Astrocyte (in vitro differentiated cells and primary cell): ENCODE results near the gene LRMDA. TPM values are rescaled to one million over a fixed set of nuclear protein-coding genes. Genes with fewer than 3 reads are reported as not detected.

Source experiments
- DNase-seq: peaks from one replicate; pipeline ENCODE4 v3.0.0-alpha.2; 2010; ENCODE audit warnings: low read depth
- FAIRE-seq: peaks from 2 replicates; lab custom pipeline; 2011; peaks lifted over from hg19 to GRCh38; lab: Jason Lieb, UNC
- H2AFZ ChIP-seq: 2 replicates; pipeline ENCODE4 v1.6.0; 2012; ENCODE audit warnings: low read depth, low read length, inconsistent platforms
- H3K27ac ChIP-seq: 2 replicates; pipeline ENCODE4 v1.5.1; 2011; ENCODE audit warnings: low read depth, low read length, inconsistent platforms
- H3K27me3 ChIP-seq: 2 replicates; pipeline ENCODE4 v1.6.0; 2011; ENCODE audit warnings: low read length, inconsistent platforms; ENCODE audit not compliant: insufficient read depth
- H3K36me3 ChIP-seq: 2 replicates; pipeline ENCODE4 v1.5.1; 2011; ENCODE audit warnings: low read length, inconsistent platforms; ENCODE audit not compliant: insufficient read depth
- H3K4me1 ChIP-seq: 2 replicates; pipeline ENCODE4 v1.5.1; 2011; ENCODE audit warnings: low read length, inconsistent platforms; ENCODE audit not compliant: insufficient read depth
- H3K4me2 ChIP-seq: 2 replicates; pipeline ENCODE4 v1.6.0; 2012; ENCODE audit warnings: low read length, inconsistent platforms
- H3K4me3 ChIP-seq: 2 replicates; pipeline ENCODE4 v1.5.1; 2011; ENCODE audit warnings: low read depth, mild to moderate bottlenecking, low read length, inconsistent platforms; ENCODE audit not compliant: insufficient read depth
- H3K79me2 ChIP-seq: 2 replicates; pipeline ENCODE4 v1.6.0; 2012; ENCODE audit warnings: mild to moderate bottlenecking, low read length, inconsistent platforms; ENCODE audit not compliant: insufficient read depth
- H3K9ac ChIP-seq: 2 replicates; pipeline ENCODE4 v1.6.0; 2012; ENCODE audit warnings: mild to moderate bottlenecking, low read length, inconsistent platforms
- H3K9me3 ChIP-seq: 2 replicates; pipeline ENCODE4 v1.5.1; 2012; ENCODE audit warnings: low read depth, mild to moderate bottlenecking, low read length, inconsistent platforms; ENCODE audit not compliant: insufficient read depth
- H4K20me1 ChIP-seq: 2 replicates; pipeline ENCODE4 v1.6.0; 2012; ENCODE audit warnings: low read length, inconsistent platforms; ENCODE audit not compliant: insufficient read depth
- H3K27ac Mint-ChIP-seq: one replicate; pipeline ENCODE4 v1.8.0; 2021; ENCODE audit warnings: mild to moderate bottlenecking, mixed read lengths; ENCODE audit not compliant: unreplicated experiment
- H3K27me3 Mint-ChIP-seq: one replicate; pipeline ENCODE4 v1.8.0; 2021; ENCODE audit warnings: low read depth, mixed read lengths; ENCODE audit not compliant: unreplicated experiment
- H3K36me3 Mint-ChIP-seq: one replicate; pipeline ENCODE4 v1.8.0; 2021; ENCODE audit warnings: low read depth, mixed read lengths; ENCODE audit not compliant: unreplicated experiment
- H3K4me1 Mint-ChIP-seq: one replicate; pipeline ENCODE4 v1.8.0; 2021; ENCODE audit warnings: low read depth, mixed read lengths; ENCODE audit not compliant: unreplicated experiment
- H3K4me3 Mint-ChIP-seq: one replicate; pipeline ENCODE4 v1.8.0; 2021; ENCODE audit warnings: mild to moderate bottlenecking, moderate library complexity, mixed read lengths; ENCODE audit not compliant: unreplicated experiment
- H3K9me3 Mint-ChIP-seq: one replicate; pipeline ENCODE4 v1.8.0; 2021; ENCODE audit warnings: mild to moderate bottlenecking, mixed read lengths; ENCODE audit not compliant: unreplicated experiment
- EZH2 ChIP-seq: IDR thresholded peaks from 2 replicates; pipeline ENCODE4 v1.6.1; 2012; ENCODE audit warnings: mild to moderate bottlenecking, low read length, inconsistent platforms; ENCODE audit not compliant: insufficient read depth
- total RNA-seq: library from RNA; stranded (reverse); gene quantifications from 2 replicates; pipeline ENCODE4 v1.2.1, GENCODE V29; 2021
- TF ChIP-seq, protein P1 (sequence below): IDR thresholded peaks from 2 replicates; pipeline ENCODE4 v1.5.1; 2011; ENCODE audit warnings: low read depth, mild to moderate bottlenecking, inconsistent platforms, low read length, moderate library complexity; ENCODE audit not compliant: insufficient read depth

Gene LRMDA
- total RNA-seq, 1 donor from 2014 or later, result 2.7 TPM

DNA sequence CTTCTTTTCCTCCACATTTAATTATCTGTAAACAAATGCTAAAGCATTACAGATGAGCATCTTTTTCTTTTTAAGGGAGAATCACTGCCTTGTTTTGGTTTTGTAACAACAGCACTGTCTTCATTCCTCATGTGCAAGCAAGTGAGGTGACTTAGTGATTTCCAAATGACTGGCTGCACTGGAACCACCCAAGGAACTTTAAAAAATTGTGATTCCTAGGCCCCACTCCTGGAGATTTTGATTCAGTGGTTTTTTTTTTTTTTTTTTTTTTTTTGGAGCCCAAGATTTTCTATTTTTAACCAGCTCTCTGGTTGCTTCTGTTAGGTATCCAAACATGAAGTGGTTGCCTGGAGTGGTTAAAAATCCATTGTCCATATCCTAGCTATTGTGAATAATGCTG lies 176.2 kb downstream of the LRMDA start:
- no peak for DNase-seq
- Histone ChIP-seq H3K27me3 (peaks cover 6% of the 10 kb centered on the region), H4K20me1 (no peaks in the 10 kb centered on the region), H3K27ac (no peak overlapping the region), H3K36me3 (no peaks in the 10 kb centered on the region), H2AFZ (no peak overlapping the region), H3K9ac (no peak overlapping the region), H3K9me3 (no peaks in the 10 kb centered on the region), H3K4me3 (no peak overlapping the region), H3K4me1 (no peaks in the 10 kb centered on the region), H3K4me2 (no peak overlapping the region), H3K79me2 (no peaks in the 10 kb centered on the region)
- Mint-ChIP-seq H3K27me3 (peaks cover 19% of the 10 kb centered on the region), H3K36me3 (peaks cover 2% of the 10 kb centered on the region), H3K27ac (no peak overlapping the region), H3K4me3 (no peak overlapping the region), H3K9me3 (no peaks in the 10 kb centered on the region), H3K4me1 (peaks cover 3% of the 10 kb centered on the region)
- FAIRE-seq, result no peak
- no peak for TF ChIP-seq EZH2
- TF ChIP-seq, protein P1, sequence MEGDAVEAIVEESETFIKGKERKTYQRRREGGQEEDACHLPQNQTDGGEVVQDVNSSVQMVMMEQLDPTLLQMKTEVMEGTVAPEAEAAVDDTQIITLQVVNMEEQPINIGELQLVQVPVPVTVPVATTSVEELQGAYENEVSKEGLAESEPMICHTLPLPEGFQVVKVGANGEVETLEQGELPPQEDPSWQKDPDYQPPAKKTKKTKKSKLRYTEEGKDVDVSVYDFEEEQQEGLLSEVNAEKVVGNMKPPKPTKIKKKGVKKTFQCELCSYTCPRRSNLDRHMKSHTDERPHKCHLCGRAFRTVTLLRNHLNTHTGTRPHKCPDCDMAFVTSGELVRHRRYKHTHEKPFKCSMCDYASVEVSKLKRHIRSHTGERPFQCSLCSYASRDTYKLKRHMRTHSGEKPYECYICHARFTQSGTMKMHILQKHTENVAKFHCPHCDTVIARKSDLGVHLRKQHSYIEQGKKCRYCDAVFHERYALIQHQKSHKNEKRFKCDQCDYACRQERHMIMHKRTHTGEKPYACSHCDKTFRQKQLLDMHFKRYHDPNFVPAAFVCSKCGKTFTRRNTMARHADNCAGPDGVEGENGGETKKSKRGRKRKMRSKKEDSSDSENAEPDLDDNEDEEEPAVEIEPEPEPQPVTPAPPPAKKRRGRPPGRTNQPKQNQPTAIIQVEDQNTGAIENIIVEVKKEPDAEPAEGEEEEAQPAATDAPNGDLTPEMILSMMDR, result no peak

GRCh38 chr10:75610183-75610582 lies 178.8 kb downstream of the LRMDA start:
- peaks cover 2% of the 10 kb centered on the region for H3K36me3 Mint-ChIP-seq
- Histone ChIP-seq H3K9me3 (no peaks in the 10 kb centered on the region), H3K27ac (no peak overlapping the region), H3K36me3 (no peaks in the 10 kb centered on the region), H3K9ac (no peak overlapping the region), H3K4me2 (no peak overlapping the region), H3K27me3 (no peaks in the 10 kb centered on the region), H3K4me3 (no peak overlapping the region), H3K79me2 (no peaks in the 10 kb centered on the region), H2AFZ (no peak overlapping the region), H4K20me1 (no peaks in the 10 kb centered on the region), H3K4me1 (no peaks in the 10 kb centered on the region)
- H3K4me1 Mint-ChIP-seq, result peaks cover 7% of the 10 kb centered on the region
- no peak for TF ChIP-seq EZH2
- TF ChIP-seq, protein P1, result no peak
- H3K27ac Mint-ChIP-seq, result no peak overlapping the region
- FAIRE-seq, result no peak
- no peaks in the 10 kb centered on the region for H3K9me3 Mint-ChIP-seq
- no peak overlapping the region for H3K4me3 Mint-ChIP-seq
- no peak for DNase-seq
- H3K27me3 Mint-ChIP-seq, result peaks cover 12% of the 10 kb centered on the region

GRCh38 chr10:75611172-75611992 lies 180.0 kb downstream of the LRMDA start:
- peaks cover 9% of the 10 kb centered on the region for H3K27me3 Mint-ChIP-seq
- no peak overlapping the region for H3K4me3 Mint-ChIP-seq
- Histone ChIP-seq H2AFZ (no peak overlapping the region), H3K9ac (no peak overlapping the region), H3K27me3 (no peaks in the 10 kb centered on the region), H3K4me3 (no peak overlapping the region), H3K9me3 (no peaks in the 10 kb centered on the region), H3K4me1 (no peaks in the 10 kb centered on the region), H4K20me1 (no peaks in the 10 kb centered on the region), H3K36me3 (no peaks in the 10 kb centered on the region), H3K27ac (no peak overlapping the region), H3K4me2 (no peak overlapping the region), H3K79me2 (no peaks in the 10 kb centered on the region)
- no peak for DNase-seq
- H3K36me3 Mint-ChIP-seq, result peaks cover 2% of the 10 kb centered on the region
- no peak overlapping the region for H3K27ac Mint-ChIP-seq
- H3K9me3 Mint-ChIP-seq, result no peaks in the 10 kb centered on the region
- H3K4me1 Mint-ChIP-seq, result peaks cover 7% of the 10 kb centered on the region
- no peak for TF ChIP-seq EZH2
- TF ChIP-seq, protein P1, result no peak
- FAIRE-seq, result no peak
